HepG2 (cell line): ENCODE results near the gene SPHK1. TPM values are rescaled to one million over a fixed set of nuclear protein-coding genes. Genes with fewer than 3 reads are reported as not detected.

Source experiments
- ATAC-seq: fragments of 200-7000 bp; cut with Tn5 transposase; 3 replicates; pipeline ENCODE4 v1.9.1; 2020; ENCODE audit warnings: mild to moderate bottlenecking, moderate library complexity
- BruUV-seq: library from RNA; stranded (reverse); fragments of 400-500 nt; replicated peaks from 2 replicates; lab custom pipeline; 2021; lab: Mats Ljungman, UMichigan
- CTCF ChIA-PET: fragments of 300-600 bp; formaldehyde crosslinking; extraction: SDS; loops from one replicate; lab custom pipeline; 2021; ENCODE audit warnings: low total read pairs, inconsistent platforms, low intra/inter-chr PET ratio; lab: Yijun Ruan, JAX
- POLR2A ChIA-PET: fragments of 350-600 bp; sonication (Branson Sonifier 250); formaldehyde crosslinking; loops from one replicate; lab custom pipeline; 2020; ENCODE audit warnings: antibody characterized with exemption, inconsistent platforms; lab: Yijun Ruan, JAX
- DNase-seq: peaks from one replicate; pipeline ENCODE4 v3.0.0-alpha.2; 2015; ENCODE audit warnings: low spot score
- FAIRE-seq: peaks from 3 replicates; lab custom pipeline; 2011; peaks lifted over from hg19 to GRCh38; lab: Jason Lieb, UNC
- H2AFZ ChIP-seq: one replicate; pipeline ENCODE4 v1.6.1; 2011; ENCODE audit warnings: low read length, inconsistent platforms
- H3K27ac ChIP-seq: fragments of 300-600 bp; 3 replicates; pipeline ENCODE4 v1.8.0; 2011; ENCODE audit warnings: mixed run types, mild to moderate bottlenecking, mixed read lengths, low read length, inconsistent platforms; ENCODE audit not compliant: insufficient read depth; ENCODE audit errors: extremely low read length
- H3K27me3 ChIP-seq, 2 experiments: fragments of 200-600 bp in 1 of 2; 2 replicates in 1 of 2; 3 replicates in 1 of 2; pipeline versions ENCODE4 v1.6.0 to v1.8.0; 2011; ENCODE audit warnings: low read length in 2 of 2, mild to moderate bottlenecking in 2 of 2, moderate library complexity in 2 of 2, inconsistent platforms in 1 of 2; ENCODE audit not compliant: insufficient read depth in 2 of 2, control insufficient read depth in 1 of 2
- H3K36me3 ChIP-seq, 2 experiments: fragments of 200-600 bp in 1 of 2; replicated peaks in 1 of 2; 2 replicates in 1 of 2; 3 replicates in 1 of 2; pipeline versions ENCODE4 v1.5.1 to v1.8.0; 2011; ENCODE audit warnings: low read length in 2 of 2, inconsistent platforms in 1 of 2; ENCODE audit not compliant: insufficient read depth in 2 of 2, control insufficient read depth in 1 of 2
- H3K4me1 ChIP-seq: 2 replicates; pipeline ENCODE4 v1.5.1; 2012; ENCODE audit warnings: low read length, inconsistent platforms; ENCODE audit not compliant: insufficient read depth
- H3K4me2 ChIP-seq: 2 replicates; pipeline ENCODE4 v1.6.0; 2011; ENCODE audit warnings: low read depth, low read length, inconsistent platforms
- H3K4me3 ChIP-seq, 3 experiments: fragments of 200-600 bp in 1 of 3; sonication (generic), shearing (Covaris generic) in 1 of 3; replicated peaks in 1 of 3; 2 replicates each; pipeline ENCODE4 v1.5.1; 2011 to 2016; ENCODE audit warnings: low read length in 3 of 3, inconsistent platforms in 2 of 3, low read depth in 2 of 3, mild to moderate bottlenecking in 2 of 3, control low read depth in 1 of 3, mixed read lengths in 1 of 3; ENCODE audit not compliant: insufficient read depth in 1 of 3
- H3K79me2 ChIP-seq: one replicate; pipeline ENCODE4 v1.6.1; 2011; ENCODE audit warnings: low read length, inconsistent platforms; ENCODE audit not compliant: insufficient read depth
- H3K9ac ChIP-seq: 2 replicates; pipeline ENCODE4 v1.6.0; 2011; ENCODE audit warnings: mild to moderate bottlenecking, low read depth, low read length, inconsistent platforms; ENCODE audit not compliant: insufficient read depth
- H3K9me3 ChIP-seq: 2 replicates; pipeline ENCODE4 v1.5.1; 2012; ENCODE audit warnings: mild to moderate bottlenecking, low read length
- H4K20me1 ChIP-seq: 2 replicates; pipeline ENCODE4 v1.6.0; 2011; ENCODE audit warnings: inconsistent platforms, mild to moderate bottlenecking, low read length, moderate library complexity; ENCODE audit not compliant: insufficient read depth
- ATF7-NPFF ChIP-seq: sonication (generic); formaldehyde crosslinking; IDR thresholded peaks from 2 replicates; pipeline ENCODE4 v1.8.1; 2023; ENCODE audit warnings: mild to moderate bottlenecking, low read depth, missing genetic modification reagents, moderate library complexity
- CBX1 ChIP-seq: IDR thresholded peaks from one replicate; pipeline ENCODE4 v1.6.1; 2016; ENCODE audit warnings: antibody characterized with exemption, low read depth
- DRAP1 ChIP-seq: IDR thresholded peaks from 2 replicates; pipeline ENCODE4 v1.6.1; 2016; ENCODE audit warnings: missing genetic modification reagents, missing compliant biosample characterization
- GABPB1 ChIP-seq: IDR thresholded peaks from 2 replicates; pipeline ENCODE4 v1.6.1; 2016; ENCODE audit warnings: mild to moderate bottlenecking, missing genetic modification reagents, moderate library complexity, missing compliant biosample characterization
- GATAD2A ChIP-seq: IDR thresholded peaks from 2 replicates; pipeline ENCODE4 v1.6.1; 2016
- GLI4 ChIP-seq: sonication (generic); formaldehyde crosslinking; IDR thresholded peaks from 2 replicates; pipeline ENCODE4 v1.5.1; 2020; ENCODE audit warnings: missing genetic modification reagents, mild to moderate bottlenecking, moderate library complexity, borderline replicate concordance
- HIC2 ChIP-seq: sonication (generic); formaldehyde crosslinking; IDR thresholded peaks from 2 replicates; pipeline ENCODE4 v1.9.0; 2022; ENCODE audit warnings: low read depth, missing genetic modification reagents
- HNRNPL ChIP-seq: fragments of 200-400 bp; formaldehyde crosslinking; IDR thresholded peaks from 2 replicates; pipeline ENCODE4 v1.6.1; 2017; ENCODE audit warnings: mild to moderate bottlenecking, low read depth, low read length
- IRF9 ChIP-seq: sonication (generic); formaldehyde crosslinking; IDR thresholded peaks from 2 replicates; pipeline ENCODE4 v1.8.0; 2022; ENCODE audit warnings: missing genetic modification reagents, mild to moderate bottlenecking, borderline replicate concordance
- NFIC ChIP-seq: IDR thresholded peaks from 2 replicates; pipeline ENCODE4 v1.6.1; 2012; ENCODE audit warnings: mild to moderate bottlenecking, low read length, inconsistent platforms
- POLR2G ChIP-seq: fragments of 200-400 bp; formaldehyde crosslinking; IDR thresholded peaks from 2 replicates; pipeline ENCODE4 v1.6.1; 2018; ENCODE audit warnings: mild to moderate bottlenecking, low read depth, low read length, moderate library complexity
- TEAD3 ChIP-seq: optimal IDR thresholded peaks from 2 replicates; pipeline ENCODE3; 2016; ENCODE audit warnings: borderline replicate concordance
- YEATS2 ChIP-seq: sonication (generic); formaldehyde crosslinking; IDR thresholded peaks from 2 replicates; pipeline ENCODE4 v1.4.0; 2020; ENCODE audit warnings: missing genetic modification reagents, borderline replicate concordance
- ZNF362 ChIP-seq: sonication (generic); formaldehyde crosslinking; IDR thresholded peaks from 2 replicates; pipeline ENCODE4 v1.4.0; 2020; ENCODE audit warnings: missing genetic modification reagents, mild to moderate bottlenecking, borderline replicate concordance
- ZNF740 ChIP-seq: sonication (generic); formaldehyde crosslinking; IDR thresholded peaks from 2 replicates; pipeline ENCODE4 v1.4.0; 2020; ENCODE audit warnings: missing genetic modification reagents
- ZNF784 ChIP-seq: sonication (generic); formaldehyde crosslinking; IDR thresholded peaks from 2 replicates; pipeline ENCODE4 v1.5.1; 2020; ENCODE audit warnings: missing genetic modification reagents, mild to moderate bottlenecking, borderline replicate concordance
- WGBS: methylation state at CpG from one replicate; pipeline ENCODE4 v1.1.6; 2017; ENCODE audit warnings: low lambda C conversion rate; 5-methylcytosine and 5-hydroxymethylcytosine counted together
- in situ Hi-C: cut with HindIII; loops from 2 replicates; pipeline ENCODE4 v1.10.0; 2017; ENCODE audit warnings: low pct_unique_long_range_greater_than_20kb; ENCODE audit not compliant: extremely low pct_ligation_motif_present
- intact Hi-C: fragments of 100-400 bp; cut with micrococcal nuclease; formaldehyde crosslinking; loops from one replicate; pipeline ENCODE4 v1.10.0; 2022; ENCODE audit not compliant: unreplicated experiment
- polyA plus RNA-seq, 8 experiments: library from polyadenylated mRNA; depleted of rRNA in 3 of 8; stranded (reverse) in 7 of 8; unstranded in 1 of 8; fragments of >200 nt; fragmentation: Illumina TruSeq in 4 of 8; extraction: Trizol in 4 of 8; gene quantifications; 2 replicates each; pipeline versions ENCODE4 v1.2.1 to v1.2.3, GENCODE V29; 2011 to 2016; ENCODE audit warnings: low read depth in 4 of 8, missing spikeins in 1 of 8, mixed read lengths in 1 of 8; ENCODE audit not compliant: insufficient read depth in 1 of 8
- total RNA-seq, 5 experiments: library from RNA; depleted of rRNA; stranded (reverse); fragments of >200 nt; fragmentation: Illumina TruSeq; extraction: Trizol; gene quantifications; 2 replicates each; pipeline ENCODE4 v1.2.3, GENCODE V29; 2016; ENCODE audit warnings: low read depth in 1 of 5

The SPHK1 gene
- total and polyA plus RNA-seq, 2 of the 13 experiments (the other 11 are each of a cell fraction or from before 2014, with no cell fraction given): 129 to 160 TPM

GRCh38 chr17:76388966-76389888 is 4.8 kb downstream of the SPHK1 start:
- 94% methylated on average over 16 of the region's 16 CpGs for WGBS
- in situ Hi-C loops (loop anchor here (5.0 kb wide), 1 partner anchor 37 kb away; the partner anchor contains the start of gene PRPSAP1), intact Hi-C loops (loop anchor here (1.0 kb wide), 1 partner anchor 9 kb away; no protein-coding TSS in a partner anchor)
- Histone ChIP-seq H3K4me2 (no peak overlapping the region), H3K36me3 (peaks cover 32 to 45% of the 10 kb centered on the region in 2 experiments), H2AFZ (no peak overlapping the region), H3K9me3 (no peaks in the 10 kb centered on the region), H3K4me3 (no peak overlapping the region), H3K27ac (peak overlapping the region; percentile 17), H3K4me1 (peaks cover 35% of the 10 kb centered on the region), H3K9ac (no peak overlapping the region), H3K79me2 (peaks cover 28% of the 10 kb centered on the region), H4K20me1 (peaks cover 31% of the 10 kb centered on the region; the same call in 1 of the 2 replicates), H3K27me3 (no peaks in the 10 kb centered on the region)
- CTCF ChIA-PET: no interaction called here
- POLR2A ChIA-PET: interaction anchor here (0.9 to 20.9 kb wide), 8 partner anchors 9 to 110 kb away, joined by 3 to 1379 read pairs (median 5); partner anchors contain the start of gene PRPSAP1
- peak; percentile 29 for DNase-seq
- FAIRE-seq: no peak
- BruUV-seq: no TSS peak
- peak; percentile 7 for ATAC-seq
- TF ChIP-seq POLR2G (peak; percentile 45; the same call in 1 of the 2 replicates), ZNF740 (peak; percentile 98), HIC2 (CRISPR knock-in tag) (peak; percentile 19; the same call in 1 of the 2 replicates), CBX1 (no peak), GABPB1 (CRISPR knock-in tag) (peak; percentile 21; the same call in 1 of the 2 replicates), ZNF784 (CRISPR knock-in tag) (0 out of 2 replicates have a peak, but pooled peaks have one; percentile 39), NFIC (0 out of 2 replicates have a peak, but pooled peaks have one; percentile 48), HNRNPL (0 out of 2 replicates have a peak, but pooled peaks have one; percentile 48), IRF9 (0 out of 2 replicates have a peak, but pooled peaks have one; percentile 9), TEAD3 (peak; percentile 21), GATAD2A (CRISPR knock-in tag) (0 out of 2 replicates have a peak, but pooled peaks have one; percentile 15), ATF7-NPFF (CRISPR knock-in tag) (0 out of 2 replicates have a peak, but pooled peaks have one; percentile 41), ZNF362 (CRISPR knock-in tag) (peak; percentile 35; the same call in 1 of the 2 replicates), YEATS2 (no peak), GLI4 (CRISPR knock-in tag) (0 out of 2 replicates have a peak, but pooled peaks have one; percentile 44), DRAP1 (CRISPR knock-in tag) (0 out of 2 replicates have a peak, but pooled peaks have one; percentile 21)
